ENCODE data around the gene TEX14.
"Not testable (repeated sequence)": the region's sequence is repeated elsewhere in the genome, so short reads cannot be mapped to it uniquely, and the experiment has no call there.

Gene TEX14

GRCh38 chr17:58658804-58659713, 32.8 kb downstream of the TEX14 start:
- H3K36me3 ChIP-seq (ENCODE audit: control insufficient read depth, insufficient read depth, low read length), result no peaks in the 10 kb centered on the region
- H3K9me3 ChIP-seq (ENCODE audit: control insufficient read depth, insufficient read depth, low read length), result no peaks in the 10 kb centered on the region
- no peaks in the 10 kb centered on the region for H3K4me1 ChIP-seq (ENCODE audit: control insufficient read depth, insufficient read depth, low read length)
- WGBS (ENCODE audit: insufficient coverage, insufficient read length), result no CpG with 5 or more reads among the region's 38 CpGs
- H3K27ac ChIP-seq (ENCODE audit: low read length), result no peak overlapping the region
- H3K27me3 ChIP-seq (ENCODE audit: control insufficient read depth, insufficient read depth, low read length), result no peaks in the 10 kb centered on the region
- no peak overlapping the region; the same call in 1 of the 2 replicates for H3K4me3 ChIP-seq (ENCODE audit: low read length)
- DNase-seq (ENCODE audit: low read depth, low spot score), result peak; percentile 82

GRCh38 chr17:58657962-58658803, 33.7 kb downstream of the TEX14 start:
- not testable (repeated sequence) for H3K36me3 ChIP-seq (ENCODE audit: control insufficient read depth, insufficient read depth, low read length); H3K4me1 ChIP-seq (ENCODE audit: control insufficient read depth, insufficient read depth, low read length); H3K27ac ChIP-seq (ENCODE audit: low read length); H3K4me3 ChIP-seq (ENCODE audit: low read length); H3K27me3 ChIP-seq (ENCODE audit: control insufficient read depth, insufficient read depth, low read length); H3K9me3 ChIP-seq (ENCODE audit: control insufficient read depth, insufficient read depth, low read length)
- no CpG with 5 or more reads among the region's 10 CpGs for WGBS (ENCODE audit: insufficient coverage, insufficient read length)
- peak; percentile 37 for DNase-seq (ENCODE audit: low read depth, low spot score)

GRCh38 chr17:58648236-58648635, 43.6 kb downstream of the TEX14 start:
- no peaks in the 10 kb centered on the region for H3K9me3 ChIP-seq (ENCODE audit: control insufficient read depth, insufficient read depth, low read length)
- no peak for DNase-seq (ENCODE audit: low read depth, low spot score)
- no peak overlapping the region for H3K27ac ChIP-seq (ENCODE audit: low read length)
- H3K4me1 ChIP-seq (ENCODE audit: control insufficient read depth, insufficient read depth, low read length), result no peaks in the 10 kb centered on the region
- H3K27me3 ChIP-seq (ENCODE audit: control insufficient read depth, insufficient read depth, low read length), result no peaks in the 10 kb centered on the region
- no peaks in the 10 kb centered on the region for H3K36me3 ChIP-seq (ENCODE audit: control insufficient read depth, insufficient read depth, low read length)
- H3K4me3 ChIP-seq (ENCODE audit: low read length), result no peak overlapping the region

- H3K27ac ChIP-seq (ENCODE audit: low read length), result no peak overlapping the region
- H3K9me3 ChIP-seq (ENCODE audit: control insufficient read depth, insufficient read depth, low read length), result no peaks in the 10 kb centered on the region
- no peaks in the 10 kb centered on the region for H3K36me3 ChIP-seq (ENCODE audit: control insufficient read depth, insufficient read depth, low read length)
- no CpG with 5 or more reads among the region's 2 CpGs for WGBS (ENCODE audit: insufficient coverage, insufficient read length)
- no peaks in the 10 kb centered on the region for H3K27me3 ChIP-seq (ENCODE audit: control insufficient read depth, insufficient read depth, low read length)
- H3K4me1 ChIP-seq (ENCODE audit: control insufficient read depth, insufficient read depth, low read length), result no peaks in the 10 kb centered on the region
- DNase-seq (ENCODE audit: low read depth, low spot score), result no peak
- no peak overlapping the region for H3K4me3 ChIP-seq (ENCODE audit: low read length)
These were observed 48.7 kb downstream of the TEX14 start for GRCh38 chr17:58643147-58643546.

GRCh38 chr17:58641887-58642311, 49.9 kb downstream of the TEX14 start:
- Histone ChIP-seq H3K27ac (ENCODE audit: low read length) (no peak overlapping the region), H3K36me3 (ENCODE audit: control insufficient read depth, insufficient read depth, low read length) (no peaks in the 10 kb centered on the region), H3K9me3 (ENCODE audit: control insufficient read depth, insufficient read depth, low read length) (no peaks in the 10 kb centered on the region), H3K4me1 (ENCODE audit: control insufficient read depth, insufficient read depth, low read length) (no peaks in the 10 kb centered on the region), H3K4me3 (ENCODE audit: low read length) (no peak overlapping the region), H3K27me3 (ENCODE audit: control insufficient read depth, insufficient read depth, low read length) (no peaks in the 10 kb centered on the region)
- no CpG with 5 or more reads among the region's 1 CpG for WGBS (ENCODE audit: insufficient coverage, insufficient read length)
- no peak for DNase-seq (ENCODE audit: low read depth, low spot score)

- no peaks in the 10 kb centered on the region for H3K9me3 ChIP-seq (ENCODE audit: control insufficient read depth, insufficient read depth, low read length)
- H3K27me3 ChIP-seq (ENCODE audit: control insufficient read depth, insufficient read depth, low read length), result no peaks in the 10 kb centered on the region
- WGBS (ENCODE audit: insufficient coverage, insufficient read length), result no CpG with 5 or more reads among the region's 4 CpGs
- H3K4me3 ChIP-seq (ENCODE audit: low read length), result no peak overlapping the region
- no peak for DNase-seq (ENCODE audit: low read depth, low spot score)
- H3K4me1 ChIP-seq (ENCODE audit: control insufficient read depth, insufficient read depth, low read length), result no peaks in the 10 kb centered on the region
- no peaks in the 10 kb centered on the region for H3K36me3 ChIP-seq (ENCODE audit: control insufficient read depth, insufficient read depth, low read length)
- H3K27ac ChIP-seq (ENCODE audit: low read length), result no peak overlapping the region
These were observed 51.6 kb downstream of the TEX14 start for GRCh38 chr17:58640202-58640601.

GRCh38 chr17:58639681-58640080, 52.2 kb downstream of the TEX14 start:
- Histone ChIP-seq H3K27me3 (ENCODE audit: control insufficient read depth, insufficient read depth, low read length) (no peaks in the 10 kb centered on the region), H3K9me3 (ENCODE audit: control insufficient read depth, insufficient read depth, low read length) (no peaks in the 10 kb centered on the region), H3K4me1 (ENCODE audit: control insufficient read depth, insufficient read depth, low read length) (no peaks in the 10 kb centered on the region), H3K4me3 (ENCODE audit: low read length) (no peak overlapping the region), H3K27ac (ENCODE audit: low read length) (no peak overlapping the region), H3K36me3 (ENCODE audit: control insufficient read depth, insufficient read depth, low read length) (no peaks in the 10 kb centered on the region)
- no CpG with 5 or more reads among the region's 6 CpGs for WGBS (ENCODE audit: insufficient coverage, insufficient read length)
- no peak for DNase-seq (ENCODE audit: low read depth, low spot score)

- Histone ChIP-seq H3K4me3 (ENCODE audit: low read length) (no peak overlapping the region), H3K27ac (ENCODE audit: low read length) (no peak overlapping the region), H3K36me3 (ENCODE audit: control insufficient read depth, insufficient read depth, low read length) (no peaks in the 10 kb centered on the region), H3K4me1 (ENCODE audit: control insufficient read depth, insufficient read depth, low read length) (no peaks in the 10 kb centered on the region), H3K27me3 (ENCODE audit: control insufficient read depth, insufficient read depth, low read length) (no peaks in the 10 kb centered on the region), H3K9me3 (ENCODE audit: control insufficient read depth, insufficient read depth, low read length) (no peaks in the 10 kb centered on the region)
- no CpG with 5 or more reads among the region's 12 CpGs for WGBS (ENCODE audit: insufficient coverage, insufficient read length)
- DNase-seq (ENCODE audit: low read depth, low spot score), result no peak
These were observed 54.8 kb downstream of the TEX14 start for GRCh38 chr17:58637011-58637570.

- Histone ChIP-seq H3K27ac (ENCODE audit: low read length) (no peak overlapping the region), H3K4me1 (ENCODE audit: control insufficient read depth, insufficient read depth, low read length) (no peaks in the 10 kb centered on the region), H3K27me3 (ENCODE audit: control insufficient read depth, insufficient read depth, low read length) (no peaks in the 10 kb centered on the region), H3K4me3 (ENCODE audit: low read length) (no peak overlapping the region; the same call in 1 of the 2 replicates), H3K9me3 (ENCODE audit: control insufficient read depth, insufficient read depth, low read length) (no peaks in the 10 kb centered on the region), H3K36me3 (ENCODE audit: control insufficient read depth, insufficient read depth, low read length) (no peaks in the 10 kb centered on the region)
- no CpG with 5 or more reads among the region's 20 CpGs for WGBS (ENCODE audit: insufficient coverage, insufficient read length)
- no peak for DNase-seq (ENCODE audit: low read depth, low spot score)
These were observed 59.2 kb downstream of the TEX14 start for GRCh38 chr17:58632324-58633314.

Measured in iPS DF 6.9 (cell line).